Pons (tissue), 1 donor: ENCODE measurements around the gene MAP3K12.
"Not testable (repeated sequence)": the region's sequence is repeated elsewhere in the genome, so short reads cannot be mapped to it uniquely, and the experiment has no call there.

Experiments
- DNase-seq: peaks from one replicate; pipeline ENCODE4 v3.0.0-alpha.2; 2016; ENCODE audit warnings: low spot score

The MAP3K12 gene

DNA sequence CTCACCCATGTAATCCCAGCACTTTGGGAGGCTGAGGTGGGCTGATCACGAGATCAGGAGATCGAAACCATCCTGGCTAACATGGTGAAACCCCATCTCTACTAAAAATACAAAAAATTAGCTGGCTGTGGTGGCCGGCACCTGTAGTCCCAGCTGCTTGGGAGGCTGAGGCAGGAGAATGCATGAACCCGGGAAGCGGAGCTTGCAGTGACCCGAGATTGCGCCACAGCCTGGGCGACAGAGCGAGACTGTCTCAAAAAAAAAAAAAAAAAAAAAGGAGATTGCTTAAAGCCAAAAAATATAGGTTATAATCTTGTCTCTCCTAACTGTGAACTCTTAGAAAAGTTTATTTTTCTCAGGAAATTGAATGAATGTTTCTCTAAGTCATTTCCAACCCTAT, 63.9 kb downstream of the MAP3K12 start:
- not testable (repeated sequence) for DNase-seq

DNA sequence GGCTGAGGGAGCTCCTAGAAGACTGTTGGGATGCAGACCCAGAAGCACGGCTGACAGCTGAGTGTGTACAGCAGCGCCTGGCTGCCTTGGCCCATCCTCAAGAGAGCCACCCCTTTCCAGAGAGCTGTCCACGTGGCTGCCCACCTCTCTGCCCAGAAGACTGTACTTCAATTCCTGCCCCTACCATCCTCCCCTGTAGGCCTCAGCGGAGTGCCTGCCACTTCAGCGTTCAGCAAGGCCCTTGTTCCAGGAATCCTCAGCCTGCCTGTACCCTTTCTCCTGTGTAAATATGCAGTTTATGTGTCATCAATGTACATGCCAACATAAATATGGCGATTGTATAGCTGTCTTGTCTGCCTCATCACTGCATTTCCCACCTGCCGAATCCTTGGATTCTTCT, 68.1 kb downstream of the MAP3K12 start:
- no peak for DNase-seq

DNA sequence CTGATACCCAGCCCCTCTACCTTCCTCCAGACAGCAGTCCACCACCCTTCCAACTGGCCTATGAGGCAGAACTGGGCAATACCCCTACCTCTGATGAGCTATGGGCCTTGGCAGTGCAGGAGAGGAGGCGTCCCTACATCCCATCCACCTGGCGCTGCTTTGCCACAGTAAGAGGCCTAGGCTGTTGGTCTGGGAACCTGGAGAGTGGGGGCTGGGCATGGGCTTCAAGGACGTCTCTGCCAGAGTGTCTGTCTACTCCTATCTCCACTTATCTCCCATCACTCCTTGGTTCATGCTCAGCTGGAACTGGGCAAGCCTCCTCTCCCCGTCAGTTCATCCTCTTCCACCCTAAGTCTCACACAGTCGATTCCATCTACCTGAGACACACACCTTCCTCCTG, 69.1 kb downstream of the MAP3K12 start:
- no peak for DNase-seq
